HG03159 (cell line): ENCODE measurements around the gene GAA.

ENCODE experiments used
- ATAC-seq: cut with Tn5 transposase; IDR thresholded peaks from one replicate; pipeline ENCODE4 v1.9.1; 2021; ENCODE audit warnings: mild to moderate bottlenecking, moderate library complexity; ENCODE audit not compliant: unreplicated experiment

GAA gene

GRCh38 chr17:80101011-80101945 is at the start of gene GAA:
Gene GAA, plus strand, starts transcription at chr17:80101581. Its CDS starts 3,006 bp downstream, at chr17:80104587.
- ATAC-seq = peak; percentile 74

GRCh38 chr17:80051681-80052080 is 49.7 kb upstream of the GAA start:
- no peak for ATAC-seq

- no peak for ATAC-seq
These were observed 48.3 kb upstream of the GAA start for GRCh38 chr17:80053102-80053501.

GRCh38 chr17:80055597-80055996 is 45.8 kb upstream of the GAA start:
- no peak for ATAC-seq

GRCh38 chr17:80058311-80058955 is 42.9 kb upstream of the GAA start:
- no peak for ATAC-seq

- no peak for ATAC-seq
These were observed 40.7 kb upstream of the GAA start for GRCh38 chr17:80060644-80061043.

- ATAC-seq = no peak
These were observed 40.0 kb upstream of the GAA start for GRCh38 chr17:80061421-80061820.

- ATAC-seq = no peak
These were observed 37.4 kb upstream of the GAA start for GRCh38 chr17:80063830-80064585.

- ATAC-seq = no peak
These were observed 36.7 kb upstream of the GAA start for GRCh38 chr17:80064696-80065095.

- no peak for ATAC-seq
These were observed 35.8 kb upstream of the GAA start for GRCh38 chr17:80065478-80066170.

- ATAC-seq = no peak
These were observed 33.9 kb upstream of the GAA start for GRCh38 chr17:80067393-80067986.

- ATAC-seq = no peak
These were observed 32.8 kb upstream of the GAA start for GRCh38 chr17:80068301-80069222.

GRCh38 chr17:80070375-80071115 is 30.8 kb upstream of the GAA start:
- no peak for ATAC-seq

GRCh38 chr17:80071116-80071841 is 30.1 kb upstream of the GAA start:
- ATAC-seq = no peak

- no peak for ATAC-seq
These were observed 29.0 kb upstream of the GAA start for GRCh38 chr17:80072410-80072809.

GRCh38 chr17:80080081-80080480 is 21.3 kb upstream of the GAA start:
- ATAC-seq = no peak

GRCh38 chr17:80081596-80081995 is 19.8 kb upstream of the GAA start:
- no peak for ATAC-seq
